Skeletal muscle tissue (tissue), 4 donors: ENCODE data around the gene KRTAP4-3. TPM values are rescaled to one million over a fixed set of nuclear protein-coding genes. Genes with fewer than 3 reads are reported as not detected.
"Not testable (repeated sequence)": the region's sequence is repeated elsewhere in the genome, so short reads cannot be mapped to it uniquely, and the experiment has no call there.

Source experiments
- H3K27ac ChIP-seq: one replicate; pipeline ENCODE4 v1.7.0; 2013; ENCODE audit warnings: mild to moderate bottlenecking, low read depth, low read length, inconsistent platforms
- H3K27me3 ChIP-seq, 3 donors: one replicate each; pipeline ENCODE4 v1.7.0; 2013; ENCODE audit warnings: low read length in 3 of 3; ENCODE audit not compliant: control insufficient read depth in 3 of 3, insufficient read depth in 3 of 3
- H3K36me3 ChIP-seq, 3 donors: one replicate each; pipeline ENCODE4 v1.7.0; 2013; ENCODE audit warnings: low read length in 3 of 3; ENCODE audit not compliant: control insufficient read depth in 3 of 3, insufficient read depth in 3 of 3
- H3K4me1 ChIP-seq, 3 donors: one replicate each; pipeline ENCODE4 v1.7.0; 2013; ENCODE audit warnings: low read length in 3 of 3, mild to moderate bottlenecking in 3 of 3; ENCODE audit not compliant: control insufficient read depth in 3 of 3, insufficient read depth in 3 of 3
- H3K4me3 ChIP-seq, 3 donors: one replicate each; pipeline ENCODE4 v1.7.0; 2013; ENCODE audit warnings: low read length in 3 of 3
- H3K9ac ChIP-seq, 3 donors: one replicate each; pipeline ENCODE4 v1.7.0; 2013; ENCODE audit warnings: low read length in 3 of 3, mild to moderate bottlenecking in 3 of 3, moderate library complexity in 2 of 3, low read depth in 1 of 3
- H3K9me3 ChIP-seq, 3 donors: one replicate each; pipeline ENCODE4 v1.7.0; 2013; ENCODE audit warnings: low read length in 3 of 3; ENCODE audit not compliant: control insufficient read depth in 3 of 3
- total RNA-seq: library from RNA; depleted of rRNA; stranded (reverse); fragments of >200 nt; gene quantifications from one replicate; pipeline ENCODE4 v1.2.3, GENCODE V29; 2014
- donor health status: Osteomylitis.

The KRTAP4-3 gene
- total RNA-seq = not detected

DNA sequence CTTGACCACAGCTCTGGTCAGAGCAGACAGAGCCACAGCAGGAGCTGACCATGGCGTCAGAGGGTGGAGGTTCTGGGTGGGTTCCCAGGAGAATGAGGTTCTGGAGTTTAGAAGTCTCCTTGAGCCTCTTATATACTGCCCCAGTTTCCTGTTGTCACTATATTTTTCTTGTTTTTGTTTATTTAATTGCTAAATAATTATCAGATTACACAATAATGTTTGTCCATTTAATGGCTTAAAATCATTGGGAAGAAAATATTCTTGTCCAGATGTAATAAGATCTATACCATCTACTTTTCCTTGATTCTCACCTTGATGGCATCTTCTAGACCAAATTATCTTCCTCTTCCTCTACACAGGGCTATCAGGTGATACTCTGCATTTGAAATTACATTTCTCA is at the start of gene KRTAP4-3:
TSS of gene KRTAP4-3 (minus strand) at position 101 of the 400 bp plus-strand sequence. CDS start at position 52, 49 bp downstream.
- no peak within 1 kb of the TSS for H3K9ac ChIP-seq
- no peak within 1 kb of the TSS for H3K27ac ChIP-seq
- no peaks in the 10 kb centered on the region for H3K4me1 ChIP-seq
- H3K4me3 ChIP-seq = no peak within 1 kb of the TSS
- H3K27me3 ChIP-seq = no peaks in the 10 kb centered on the region
- H3K36me3 ChIP-seq = no peaks in the 10 kb centered on the region
- H3K9me3 ChIP-seq = no peaks in the 10 kb centered on the region

GRCh38 chr17:41215681-41216080 is 47.7 kb upstream of the KRTAP4-3 start:
- no peak overlapping the region for H3K27ac ChIP-seq
- no peaks in the 10 kb centered on the region for H3K9me3 ChIP-seq
- no peaks in the 10 kb centered on the region for H3K4me1 ChIP-seq
- no peaks in the 10 kb centered on the region for H3K36me3 ChIP-seq
- H3K4me3 ChIP-seq = no peak overlapping the region
- H3K9ac ChIP-seq = no peak overlapping the region
- peaks cover 0 to 16% (median 14%) of the 10 kb centered on the region in 3 donors for H3K27me3 ChIP-seq

GRCh38 chr17:41212524-41213169 is 44.6 kb upstream of the KRTAP4-3 start:
- Histone ChIP-seq H3K4me1 (no peaks in the 10 kb centered on the region), H3K27ac (no peak overlapping the region), H3K36me3 (no peaks in the 10 kb centered on the region), H3K27me3 (peaks cover 3 to 16% (median 14%) of the 10 kb centered on the region in 3 donors), H3K9ac (no peak overlapping the region), H3K4me3 (no peak overlapping the region), H3K9me3 (no peaks in the 10 kb centered on the region)

- H3K27me3 ChIP-seq = peaks cover 3 to 16% (median 14%) of the 10 kb centered on the region in 3 donors
Observed at GRCh38 chr17:41211845-41212466, 43.9 kb upstream of the KRTAP4-3 start.

GRCh38 chr17:41199421-41200078 is 31.5 kb upstream of the KRTAP4-3 start:
- no peak overlapping the region for H3K27ac ChIP-seq
- no peak overlapping the region for H3K4me3 ChIP-seq
- no peaks in the 10 kb centered on the region for H3K36me3 ChIP-seq
- H3K9me3 ChIP-seq = no peaks in the 10 kb centered on the region
- no peaks in the 10 kb centered on the region for H3K4me1 ChIP-seq
- H3K27me3 ChIP-seq = no peaks in the 10 kb centered on the region
- no peak overlapping the region for H3K9ac ChIP-seq

More at GRCh38 chr17:41211845-41212466, 43.9 kb upstream of the KRTAP4-3 start:
- H3K4me1 ChIP-seq = no peaks in the 10 kb centered on the region
- no peaks in the 10 kb centered on the region for H3K9me3 ChIP-seq
- H3K4me3 ChIP-seq = no peak overlapping the region
- H3K27ac ChIP-seq = no peak overlapping the region
- no peak overlapping the region for H3K9ac ChIP-seq
- H3K36me3 ChIP-seq = no peaks in the 10 kb centered on the region

DNA sequence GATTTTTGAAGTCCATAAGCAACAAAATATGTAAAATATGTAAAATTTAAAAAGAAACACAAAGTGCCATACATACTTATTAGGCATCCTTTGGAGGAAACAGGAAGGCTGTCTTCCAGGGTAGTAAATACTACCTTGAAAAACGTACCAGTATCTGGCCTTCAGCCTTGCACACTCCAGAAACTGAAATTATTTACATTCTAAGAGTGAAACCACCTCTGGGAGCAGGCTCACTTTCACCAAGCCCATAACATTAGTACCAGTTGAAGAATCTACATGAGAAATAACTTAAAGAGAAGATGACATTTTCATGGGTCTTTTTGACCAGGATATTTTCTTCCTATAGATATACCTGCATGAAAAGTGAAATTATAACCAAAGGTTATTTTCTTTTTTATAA is 28.0 kb upstream of the KRTAP4-3 start:
- Histone ChIP-seq H3K27ac (no peak overlapping the region), H3K27me3 (no peaks in the 10 kb centered on the region), H3K4me1 (no peaks in the 10 kb centered on the region), H3K4me3 (no peak overlapping the region), H3K36me3 (no peaks in the 10 kb centered on the region), H3K9me3 (no peaks in the 10 kb centered on the region), H3K9ac (no peak overlapping the region)

- Histone ChIP-seq H3K36me3 (no peaks in the 10 kb centered on the region), H3K27me3 (peaks cover 3 to 11% (median 10%) of the 10 kb centered on the region in 3 donors), H3K9ac (no peak overlapping the region), H3K4me3 (no peak overlapping the region), H3K27ac (no peak overlapping the region), H3K9me3 (no peaks in the 10 kb centered on the region), H3K4me1 (no peaks in the 10 kb centered on the region)
Observed at GRCh38 chr17:41190328-41190727, 22.3 kb upstream of the KRTAP4-3 start.

GRCh38 chr17:41189837-41190318 is 21.9 kb upstream of the KRTAP4-3 start, which contains the start of gene KRTAP9-1:
Gene KRTAP9-1 (plus strand): TSS chr17:41189887. CDS start chr17:41189887, 0 bp downstream.
- not testable (repeated sequence) for H3K9ac ChIP-seq, H3K4me3 ChIP-seq, H3K4me1 ChIP-seq, H3K36me3 ChIP-seq, H3K27ac ChIP-seq, H3K9me3 ChIP-seq
- H3K27me3 ChIP-seq = peaks cover 3 to 11% (median 10%) of the 10 kb centered on the region in 3 donors

GRCh38 chr17:41186872-41187271 is 18.9 kb upstream of the KRTAP4-3 start:
- no peaks in the 10 kb centered on the region for H3K36me3 ChIP-seq
- peaks cover 3 to 16% (median 10%) of the 10 kb centered on the region in 3 donors for H3K27me3 ChIP-seq
- no peak overlapping the region for H3K9ac ChIP-seq

GRCh38 chr17:41185001-41185400 is 17.0 kb upstream of the KRTAP4-3 start:
- Histone ChIP-seq H3K27me3 (peaks cover 3 to 11% (median 6%) of the 10 kb centered on the region in 3 donors), H3K4me1 (no peaks in the 10 kb centered on the region), H3K9ac (no peak overlapping the region), H3K36me3 (no peaks in the 10 kb centered on the region), H3K4me3 (no peak overlapping the region), H3K9me3 (no peaks in the 10 kb centered on the region), H3K27ac (no peak overlapping the region)

More at GRCh38 chr17:41186872-41187271, 18.9 kb upstream of the KRTAP4-3 start:
- H3K4me1 ChIP-seq = no peaks in the 10 kb centered on the region
- H3K27ac ChIP-seq = no peak overlapping the region
- H3K4me3 ChIP-seq = no peak overlapping the region
- no peaks in the 10 kb centered on the region for H3K9me3 ChIP-seq
